ENCODE results near the gene KHDC4.

- TF ChIP-seq CTCF (conservative IDR thresholded peaks at IDR 0.05 in 1 of 2, IDR thresholded peaks at IDR 0.05 in 1 of 2; ENCODE audit: low read depth in 1 of 2, low read length in 2 of 2): no peak
- TF ChIP-seq EZH2 (IDR thresholded peaks at IDR 0.05; ENCODE audit: low read length, missing control alignments): no peak
These were observed 33.8 kb upstream of the KHDC4 start for GRCh38 chr1:155968051-155968400.
